Left forelimb (tissue), 1 donor: ENCODE measurements around the gene EPS8L3.

Source experiments
- DNase-seq: peaks from one replicate; pipeline ENCODE4 v3.0.0-alpha.2; 2018; ENCODE audit warnings: low spot score

EPS8L3 gene

GRCh38 chr1:109763646-109764415, at the start of gene EPS8L3:
EPS8L3 (minus strand) TSS chr1:109763923; CDS start chr1:109761749, 2,174 bp downstream.
- DNase-seq = no peak

- DNase-seq = no peak
Observed at GRCh38 chr1:109812691-109813393, 49.1 kb upstream of the EPS8L3 start.

GRCh38 chr1:109808703-109809102, 45.0 kb upstream of the EPS8L3 start:
- DNase-seq = no peak

- DNase-seq = no peak
Observed at GRCh38 chr1:109807822-109808680, 44.3 kb upstream of the EPS8L3 start.

- DNase-seq = no peak
Observed at GRCh38 chr1:109807402-109807801, 43.7 kb upstream of the EPS8L3 start.

GRCh38 chr1:109806733-109807400, 43.1 kb upstream of the EPS8L3 start:
- DNase-seq = no peak

- DNase-seq = peak; percentile 44
Observed at GRCh38 chr1:109805486-109806165, 41.9 kb upstream of the EPS8L3 start.

GRCh38 chr1:109804660-109805059, 40.9 kb upstream of the EPS8L3 start:
- no peak for DNase-seq

GRCh38 chr1:109803901-109804331, 40.2 kb upstream of the EPS8L3 start:
- DNase-seq = peak; percentile 46

GRCh38 chr1:109802901-109803561, 39.3 kb upstream of the EPS8L3 start:
- DNase-seq = peak; percentile 61

GRCh38 chr1:109802136-109802900, 38.6 kb upstream of the EPS8L3 start:
- DNase-seq = peak; percentile 44

GRCh38 chr1:109801791-109802135, 38.0 kb upstream of the EPS8L3 start:
- DNase-seq = peak; percentile 11

GRCh38 chr1:109800291-109800690, 36.6 kb upstream of the EPS8L3 start:
- DNase-seq = no peak

GRCh38 chr1:109799445-109799844, 35.7 kb upstream of the EPS8L3 start:
- peak; percentile 30 for DNase-seq

GRCh38 chr1:109797303-109797595, 33.5 kb upstream of the EPS8L3 start:
- peak; percentile 31 for DNase-seq

- peak; percentile 18 for DNase-seq
Observed at GRCh38 chr1:109796484-109797302, 33.0 kb upstream of the EPS8L3 start.

- DNase-seq = peak; percentile 52
Observed at GRCh38 chr1:109794319-109795132, 30.8 kb upstream of the EPS8L3 start.
